ENCODE data around the gene WNT5B.

DNA sequence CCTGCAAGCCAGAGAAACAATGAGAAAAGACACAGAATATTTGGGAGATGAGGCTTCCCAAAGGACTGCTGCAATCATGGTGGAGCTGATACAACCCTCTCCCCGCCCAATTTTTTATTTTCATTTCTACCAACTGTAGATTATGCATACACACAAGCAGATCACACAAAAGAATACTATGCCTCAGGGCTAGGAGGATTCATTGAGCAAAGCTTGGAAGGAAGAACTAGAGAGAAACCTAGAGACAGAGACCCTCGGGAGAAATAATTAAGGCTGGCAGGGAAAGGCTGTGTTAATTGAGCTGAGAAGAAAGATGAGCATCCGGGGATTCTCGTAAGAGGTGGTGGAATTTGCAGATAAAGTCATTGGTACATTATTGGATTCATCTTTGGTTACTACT, 9.9 kb upstream of the WNT5B start:
- TF ChIP-seq TAF1 (IDR thresholded peaks at IDR 0.05; ENCODE audit: borderline replicate concordance, low read depth, low read length) = no peak
- TF ChIP-seq, protein P1, sequence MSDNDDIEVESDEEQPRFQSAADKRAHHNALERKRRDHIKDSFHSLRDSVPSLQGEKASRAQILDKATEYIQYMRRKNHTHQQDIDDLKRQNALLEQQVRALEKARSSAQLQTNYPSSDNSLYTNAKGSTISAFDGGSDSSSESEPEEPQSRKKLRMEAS (IDR thresholded peaks at IDR 0.05; ENCODE audit: low read depth) = no peak
- TF ChIP-seq, protein P2, sequence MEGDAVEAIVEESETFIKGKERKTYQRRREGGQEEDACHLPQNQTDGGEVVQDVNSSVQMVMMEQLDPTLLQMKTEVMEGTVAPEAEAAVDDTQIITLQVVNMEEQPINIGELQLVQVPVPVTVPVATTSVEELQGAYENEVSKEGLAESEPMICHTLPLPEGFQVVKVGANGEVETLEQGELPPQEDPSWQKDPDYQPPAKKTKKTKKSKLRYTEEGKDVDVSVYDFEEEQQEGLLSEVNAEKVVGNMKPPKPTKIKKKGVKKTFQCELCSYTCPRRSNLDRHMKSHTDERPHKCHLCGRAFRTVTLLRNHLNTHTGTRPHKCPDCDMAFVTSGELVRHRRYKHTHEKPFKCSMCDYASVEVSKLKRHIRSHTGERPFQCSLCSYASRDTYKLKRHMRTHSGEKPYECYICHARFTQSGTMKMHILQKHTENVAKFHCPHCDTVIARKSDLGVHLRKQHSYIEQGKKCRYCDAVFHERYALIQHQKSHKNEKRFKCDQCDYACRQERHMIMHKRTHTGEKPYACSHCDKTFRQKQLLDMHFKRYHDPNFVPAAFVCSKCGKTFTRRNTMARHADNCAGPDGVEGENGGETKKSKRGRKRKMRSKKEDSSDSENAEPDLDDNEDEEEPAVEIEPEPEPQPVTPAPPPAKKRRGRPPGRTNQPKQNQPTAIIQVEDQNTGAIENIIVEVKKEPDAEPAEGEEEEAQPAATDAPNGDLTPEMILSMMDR (IDR thresholded peaks at IDR 0.05) = no peak
- TF ChIP-seq, protein P3, sequence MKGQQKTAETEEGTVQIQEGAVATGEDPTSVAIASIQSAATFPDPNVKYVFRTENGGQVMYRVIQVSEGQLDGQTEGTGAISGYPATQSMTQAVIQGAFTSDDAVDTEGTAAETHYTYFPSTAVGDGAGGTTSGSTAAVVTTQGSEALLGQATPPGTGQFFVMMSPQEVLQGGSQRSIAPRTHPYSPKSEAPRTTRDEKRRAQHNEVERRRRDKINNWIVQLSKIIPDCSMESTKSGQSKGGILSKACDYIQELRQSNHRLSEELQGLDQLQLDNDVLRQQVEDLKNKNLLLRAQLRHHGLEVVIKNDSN (IDR thresholded peaks at IDR 0.05; ENCODE audit: borderline replicate concordance, low read depth) = no peak

All from SK-N-SH (cell line).